Hepatocyte (in vitro differentiated cells): ENCODE results near the gene PTPRE.

ENCODE experiments used
- EZH2 ChIP-seq: fragments of 200-600 bp; sonication (generic); IDR thresholded peaks from 2 replicates; pipeline ENCODE4 v1.6.1; 2016; ENCODE audit warnings: antibody characterized with exemption, mild to moderate bottlenecking, borderline replicate concordance
- EZH2phosphoT487 ChIP-seq: fragments of 200-600 bp; sonication (generic); IDR thresholded peaks from one replicate; pipeline ENCODE4 v1.6.1; 2018; ENCODE audit warnings: antibody characterized with exemption, mild to moderate bottlenecking, low read depth, moderate library complexity; ENCODE audit not compliant: unreplicated experiment, severe bottlenecking
- TF ChIP-seq, protein P1 (sequence below): fragments of 200-600 bp; sonication (generic); IDR thresholded peaks from 2 replicates; pipeline ENCODE4 v1.5.1; 2016; ENCODE audit warnings: antibody characterized with exemption, mild to moderate bottlenecking; ENCODE audit not compliant: poor library complexity

GRCh38 chr10:128052696-128053095 lies 145.8 kb downstream of the PTPRE start:
- TF ChIP-seq, protein P1, sequence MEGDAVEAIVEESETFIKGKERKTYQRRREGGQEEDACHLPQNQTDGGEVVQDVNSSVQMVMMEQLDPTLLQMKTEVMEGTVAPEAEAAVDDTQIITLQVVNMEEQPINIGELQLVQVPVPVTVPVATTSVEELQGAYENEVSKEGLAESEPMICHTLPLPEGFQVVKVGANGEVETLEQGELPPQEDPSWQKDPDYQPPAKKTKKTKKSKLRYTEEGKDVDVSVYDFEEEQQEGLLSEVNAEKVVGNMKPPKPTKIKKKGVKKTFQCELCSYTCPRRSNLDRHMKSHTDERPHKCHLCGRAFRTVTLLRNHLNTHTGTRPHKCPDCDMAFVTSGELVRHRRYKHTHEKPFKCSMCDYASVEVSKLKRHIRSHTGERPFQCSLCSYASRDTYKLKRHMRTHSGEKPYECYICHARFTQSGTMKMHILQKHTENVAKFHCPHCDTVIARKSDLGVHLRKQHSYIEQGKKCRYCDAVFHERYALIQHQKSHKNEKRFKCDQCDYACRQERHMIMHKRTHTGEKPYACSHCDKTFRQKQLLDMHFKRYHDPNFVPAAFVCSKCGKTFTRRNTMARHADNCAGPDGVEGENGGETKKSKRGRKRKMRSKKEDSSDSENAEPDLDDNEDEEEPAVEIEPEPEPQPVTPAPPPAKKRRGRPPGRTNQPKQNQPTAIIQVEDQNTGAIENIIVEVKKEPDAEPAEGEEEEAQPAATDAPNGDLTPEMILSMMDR = no peak
- TF ChIP-seq EZH2 (no peak), EZH2phosphoT487 (no peak)
